SHP77 treated with DMSO at 0.1 percent for 48 hours (cell line): ENCODE results near the gene ATP1B3.
"Not testable (repeated sequence)": the region's sequence is repeated elsewhere in the genome, so short reads cannot be mapped to it uniquely, and the experiment has no call there.

ENCODE experiments used
- DNase-seq: peaks from one replicate; lab custom pipeline; 2025; lab: John Stamatoyannopoulos, UW

The ATP1B3 gene

GRCh38 chr3:141860766-141861513, 15.5 kb upstream of the ATP1B3 start:
- no peak for DNase-seq

GRCh38 chr3:141862279-141862816, 14.1 kb upstream of the ATP1B3 start:
- no peak for DNase-seq

DNA sequence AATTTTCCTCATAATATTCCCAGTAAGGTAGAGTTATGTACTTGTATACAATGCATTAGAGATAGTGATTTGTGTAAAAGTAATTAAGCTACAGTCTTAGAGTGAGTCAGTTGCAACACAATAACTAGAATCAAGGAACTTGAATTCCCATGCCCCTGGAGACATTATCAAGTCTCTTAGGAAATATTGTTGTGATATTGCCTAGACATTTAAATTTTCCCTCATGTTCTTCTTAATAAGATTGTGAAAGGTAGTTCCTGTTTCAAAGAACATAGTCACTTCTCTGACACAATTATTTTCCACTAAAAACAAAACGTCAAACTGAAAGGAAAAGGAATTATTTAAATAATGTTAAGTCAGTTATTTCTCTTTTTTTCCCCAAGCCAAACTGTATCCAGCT, 13.0 kb upstream of the ATP1B3 start:
- no peak for DNase-seq

- no peak for DNase-seq
These were observed 12.0 kb upstream of the ATP1B3 start for GRCh38 chr3:141864281-141864970.

GRCh38 chr3:141865101-141865500, 11.3 kb upstream of the ATP1B3 start:
- DNase-seq = no peak

- DNase-seq = no peak
These were observed 6.3 kb upstream of the ATP1B3 start for GRCh38 chr3:141870091-141870687.

- DNase-seq = peak; percentile 53
These were observed 1.0 kb upstream of the ATP1B3 start for GRCh38 chr3:141875374-141875892.

- DNase-seq = no peak
These were observed 506 bp upstream of the ATP1B3 start for GRCh38 chr3:141875893-141876380.

DNA sequence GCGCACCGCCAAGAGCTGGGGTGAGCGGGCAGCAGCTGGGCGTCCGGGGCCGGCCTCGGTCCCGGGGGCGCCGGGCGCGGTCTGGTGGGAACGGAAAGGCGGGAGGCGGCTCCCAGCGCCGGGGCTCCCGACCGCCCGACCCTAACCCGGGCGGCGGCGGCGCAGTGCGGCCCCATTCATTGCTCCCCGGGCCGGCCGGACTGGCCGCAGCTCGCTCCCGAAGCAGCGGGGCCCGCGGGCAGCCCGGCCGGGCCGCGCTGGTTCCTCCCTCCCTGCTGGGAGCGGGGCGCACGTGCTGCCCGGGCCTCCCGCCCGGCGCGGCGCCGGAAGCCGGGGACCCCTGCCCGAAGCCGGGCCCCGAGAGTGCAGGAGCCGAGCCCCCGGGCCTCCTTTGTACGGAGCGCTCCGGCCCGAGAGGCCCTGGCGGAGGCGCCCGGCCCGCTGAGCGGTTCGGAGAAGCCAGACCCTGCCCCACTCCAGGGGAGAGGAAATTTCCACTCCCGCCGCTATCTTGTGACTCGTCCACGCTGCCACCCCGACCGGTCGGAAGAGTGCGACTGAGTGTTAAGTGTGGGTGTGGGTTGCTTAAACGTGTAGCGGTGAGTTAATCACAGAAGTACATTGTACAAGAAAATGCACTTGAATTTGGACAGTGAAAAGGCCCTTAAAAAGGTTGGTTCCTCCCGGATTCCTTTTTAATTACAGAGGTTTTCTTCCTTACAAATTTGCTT, 613 bp downstream of the ATP1B3 start:
- DNase-seq = no peak

GRCh38 chr3:141877911-141878310, 1.5 kb downstream of the ATP1B3 start:
- no peak for DNase-seq

GRCh38 chr3:141878326-141878725, 1.9 kb downstream of the ATP1B3 start:
- no peak for DNase-seq

DNA sequence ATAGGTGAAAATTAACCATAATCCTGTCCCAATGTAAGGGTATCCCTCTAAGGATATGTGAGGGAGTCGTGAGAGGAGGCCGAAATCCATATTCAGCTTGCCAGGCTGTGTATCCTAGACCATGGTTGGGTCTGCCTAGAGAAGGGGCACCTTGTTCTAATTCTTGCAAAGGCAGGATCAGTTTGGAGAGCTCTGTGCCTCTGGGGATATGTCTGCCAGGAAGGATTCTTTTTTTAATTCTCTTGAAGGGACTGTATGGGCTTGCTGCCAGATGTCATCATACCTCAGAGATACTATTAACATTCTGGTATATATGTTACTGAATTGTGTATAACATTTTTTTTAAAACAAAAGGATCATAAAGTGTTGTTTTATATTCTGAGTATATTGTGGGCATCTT, 2.4 kb downstream of the ATP1B3 start:
- no peak for DNase-seq

DNA sequence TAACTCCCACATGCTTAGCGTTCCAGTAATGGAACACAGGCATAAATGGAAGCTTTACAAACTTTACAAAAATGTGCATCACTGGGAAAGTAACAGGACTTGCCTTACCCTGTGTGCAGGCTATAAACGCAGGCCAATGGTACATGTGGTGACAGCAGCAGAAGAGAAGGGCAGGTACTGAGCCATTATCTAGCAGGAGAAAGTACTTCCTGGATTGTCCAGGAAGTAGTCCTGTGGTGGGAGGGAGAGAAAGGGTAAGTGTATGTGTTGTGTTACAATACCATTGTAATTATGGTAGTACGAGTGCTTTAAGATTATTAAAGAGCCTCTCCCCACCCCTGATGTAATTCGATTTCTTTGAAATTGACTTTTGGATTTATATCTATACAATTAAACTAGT, 5.3 kb downstream of the ATP1B3 start:
- DNase-seq = no peak

DNA sequence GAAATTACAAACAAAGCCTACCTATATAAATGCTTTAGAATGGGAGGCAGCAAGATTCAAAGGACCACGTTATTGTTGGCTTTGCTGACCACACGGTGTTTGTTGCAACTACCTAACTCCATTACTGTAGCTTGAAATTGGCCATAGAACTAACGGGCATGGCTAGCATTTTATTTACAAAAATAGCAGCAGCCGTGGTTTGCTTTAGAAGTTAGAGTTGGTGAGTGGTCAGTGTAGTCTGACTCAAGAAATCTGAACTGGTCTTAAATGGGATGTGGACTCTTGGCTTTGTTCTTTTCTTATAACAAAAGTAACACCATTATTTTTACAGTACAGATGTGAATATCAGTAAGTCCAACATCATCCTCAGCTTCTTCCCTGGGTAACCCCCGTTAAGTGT, 10.6 kb downstream of the ATP1B3 start:
- DNase-seq = no peak

DNA sequence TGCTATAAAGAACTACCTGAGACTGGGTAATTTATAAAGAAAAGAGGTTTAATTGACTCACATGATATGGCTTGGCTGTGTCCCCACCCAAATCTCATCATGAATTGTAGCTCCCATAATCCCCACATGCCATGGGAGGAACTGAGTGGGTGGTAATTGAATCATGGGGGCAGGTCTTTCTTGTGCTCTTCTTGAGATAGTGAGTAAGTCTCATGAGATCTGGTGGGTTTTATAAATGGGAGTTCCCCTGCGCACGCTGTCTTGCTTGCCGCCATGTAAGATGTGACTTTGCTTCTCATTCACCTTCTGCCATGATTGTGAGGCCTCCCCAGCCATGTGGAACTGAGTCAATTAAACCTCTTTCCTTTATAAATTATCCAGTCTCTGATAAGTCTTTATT, 12.1 kb downstream of the ATP1B3 start:
- not testable (repeated sequence) for DNase-seq

GRCh38 chr3:141894524-141895176, 18.2 kb downstream of the ATP1B3 start:
- DNase-seq = no peak

DNA sequence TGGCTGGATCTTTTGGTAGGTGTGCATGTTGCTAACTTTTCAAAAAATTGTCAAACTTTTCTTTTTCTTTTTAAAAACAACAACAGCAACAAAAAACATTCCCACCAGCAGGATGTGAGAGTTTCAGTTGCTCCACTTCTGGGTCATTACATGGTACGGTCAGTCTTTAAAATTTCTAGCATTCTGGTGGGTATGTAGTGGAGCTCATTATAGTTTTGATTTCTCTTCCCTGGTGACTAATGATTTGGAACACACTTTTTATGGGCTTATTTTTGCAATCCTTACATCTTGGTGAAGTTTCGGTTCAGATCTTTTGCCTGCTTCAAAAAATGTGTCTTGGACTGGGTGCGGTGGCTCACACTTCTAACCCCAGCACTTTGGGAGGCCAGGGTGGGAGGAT, 19.3 kb downstream of the ATP1B3 start:
- no peak for DNase-seq

DNA sequence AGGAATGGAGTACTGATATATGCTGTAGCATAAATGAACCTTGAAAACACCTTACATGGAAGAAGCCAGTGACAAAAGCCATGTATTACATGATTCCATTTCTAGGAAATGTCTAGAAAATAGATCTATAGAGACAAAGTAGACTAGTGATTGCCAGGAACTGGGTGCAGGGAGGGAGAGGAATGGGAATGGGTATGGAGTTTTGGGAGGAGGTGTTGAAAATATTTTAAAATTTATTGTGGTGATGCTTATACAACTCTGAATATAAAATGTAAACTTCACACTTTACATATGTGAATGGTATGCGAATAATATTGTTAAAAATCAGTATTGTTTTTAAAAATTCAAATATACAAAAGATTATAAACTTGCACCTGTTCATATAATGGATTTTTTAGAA, 22.5 kb downstream of the ATP1B3 start:
- no peak for DNase-seq

DNA sequence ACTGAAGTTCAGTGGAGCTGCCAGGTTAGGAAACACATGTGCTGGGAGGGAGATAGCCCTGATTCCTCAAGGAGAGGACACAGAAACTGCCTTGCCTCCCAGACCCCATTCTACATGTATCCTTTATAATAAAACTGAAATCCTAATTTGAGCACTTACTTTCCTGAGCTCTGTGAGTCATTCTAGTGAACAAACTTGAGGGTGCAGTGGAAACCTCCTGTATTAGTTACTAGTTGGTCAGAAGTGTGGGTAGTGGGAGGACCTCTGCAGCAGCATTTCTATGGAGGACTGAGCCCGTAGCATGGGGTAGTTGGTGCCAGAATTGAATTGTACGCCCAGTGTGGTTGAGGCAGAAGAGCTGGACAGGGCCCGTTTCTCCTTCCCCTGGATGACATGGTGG, 23.9 kb downstream of the ATP1B3 start:
- DNase-seq = no peak

- no peak for DNase-seq
These were observed 25.5 kb downstream of the ATP1B3 start for GRCh38 chr3:141901914-141902313.

GRCh38 chr3:141904203-141904602, 27.8 kb downstream of the ATP1B3 start:
- DNase-seq = no peak
